Stomach smooth muscle (tissue), 2 donors: ENCODE results near the gene AP1G2.

Experiments
- H3K27ac ChIP-seq: one replicate; pipeline ENCODE4 v1.7.0; 2013; ENCODE audit warnings: mild to moderate bottlenecking, low read length, inconsistent platforms
- H3K27me3 ChIP-seq, 2 donors: one replicate each; pipeline ENCODE4 v1.7.0; 2013; ENCODE audit warnings: low read length in 2 of 2; ENCODE audit not compliant: insufficient read depth in 2 of 2, control insufficient read depth in 1 of 2
- H3K36me3 ChIP-seq, 2 donors: one replicate each; pipeline ENCODE4 v1.7.0; 2013; ENCODE audit warnings: low read length in 2 of 2; ENCODE audit not compliant: control insufficient read depth in 2 of 2, insufficient read depth in 2 of 2
- H3K4me1 ChIP-seq: one replicate; pipeline ENCODE4 v1.7.0; 2013; ENCODE audit warnings: low read length; ENCODE audit not compliant: control insufficient read depth, insufficient read depth
- H3K4me3 ChIP-seq, 2 donors: one replicate each; pipeline ENCODE4 v1.7.0; 2013; ENCODE audit warnings: low read length in 2 of 2
- H3K9ac ChIP-seq, 2 donors: one replicate each; pipeline ENCODE4 v1.7.0; 2013; ENCODE audit warnings: low read length in 2 of 2, mild to moderate bottlenecking in 1 of 2
- H3K9me3 ChIP-seq, 2 donors: one replicate each; pipeline ENCODE4 v1.7.0; 2013; ENCODE audit warnings: low read length in 2 of 2; ENCODE audit not compliant: control insufficient read depth in 2 of 2
- donor health status: healthy.
- donor health status: Pancreatic carcinoma.

AP1G2 gene

GRCh38 chr14:23533652-23534435, 33.7 kb downstream of the AP1G2 start:
- Histone ChIP-seq H3K4me3 (no peak overlapping the region), H3K27me3 (no peaks in the 10 kb centered on the region), H3K36me3 (no peaks in the 10 kb centered on the region), H3K9me3 (no peaks in the 10 kb centered on the region), H3K9ac (no peak overlapping the region), H3K4me1 (no peaks in the 10 kb centered on the region), H3K27ac (no peak overlapping the region)

DNA sequence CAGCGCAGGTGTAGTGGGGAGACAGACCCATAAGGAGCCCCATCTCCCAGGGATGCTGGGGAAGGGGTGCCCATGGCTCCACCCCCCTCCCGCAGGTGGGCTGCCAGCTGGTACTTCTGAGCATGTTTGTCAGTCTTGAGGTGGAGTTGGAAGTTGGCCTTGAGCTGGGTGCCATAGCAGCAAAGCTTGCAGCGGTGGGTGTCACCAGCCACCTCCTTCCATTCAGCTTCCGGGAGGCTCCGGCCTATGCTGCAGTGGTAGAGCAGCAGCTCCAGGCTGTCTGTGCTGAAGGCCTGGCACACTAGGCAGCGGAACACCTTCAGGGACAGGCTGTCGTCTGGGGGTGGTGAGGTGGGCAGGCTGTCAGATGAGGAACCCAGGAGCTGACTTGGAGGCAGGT, 34.9 kb downstream of the AP1G2 start:
- Histone ChIP-seq H3K36me3 (no peaks in the 10 kb centered on the region), H3K27ac (no peak overlapping the region), H3K9me3 (no peaks in the 10 kb centered on the region), H3K4me1 (no peaks in the 10 kb centered on the region), H3K4me3 (no peak overlapping the region), H3K9ac (no peak overlapping the region), H3K27me3 (no peaks in the 10 kb centered on the region)

DNA sequence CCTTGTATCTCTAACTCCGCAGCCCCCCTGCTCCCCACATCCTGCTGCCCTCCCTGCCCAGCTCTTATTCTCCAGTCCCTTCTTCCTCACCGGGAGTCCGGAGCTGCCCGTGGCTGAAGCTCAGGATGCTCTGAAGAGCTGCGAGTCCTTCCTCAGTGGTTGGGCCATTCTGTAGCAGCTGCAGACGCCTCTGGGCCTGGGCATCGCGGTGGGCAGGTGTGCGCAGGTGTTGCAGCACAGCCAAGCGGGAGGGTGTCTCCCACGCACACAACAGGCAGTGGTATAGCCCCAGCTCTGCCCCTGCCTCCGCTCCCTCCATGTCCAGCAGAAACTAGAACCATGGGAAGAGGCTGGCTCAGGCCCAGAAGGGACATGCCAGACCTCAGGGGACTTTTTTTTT, 36.2 kb downstream of the AP1G2 start:
- Histone ChIP-seq H3K4me3 (no peak overlapping the region), H3K9me3 (no peaks in the 10 kb centered on the region)

DNA sequence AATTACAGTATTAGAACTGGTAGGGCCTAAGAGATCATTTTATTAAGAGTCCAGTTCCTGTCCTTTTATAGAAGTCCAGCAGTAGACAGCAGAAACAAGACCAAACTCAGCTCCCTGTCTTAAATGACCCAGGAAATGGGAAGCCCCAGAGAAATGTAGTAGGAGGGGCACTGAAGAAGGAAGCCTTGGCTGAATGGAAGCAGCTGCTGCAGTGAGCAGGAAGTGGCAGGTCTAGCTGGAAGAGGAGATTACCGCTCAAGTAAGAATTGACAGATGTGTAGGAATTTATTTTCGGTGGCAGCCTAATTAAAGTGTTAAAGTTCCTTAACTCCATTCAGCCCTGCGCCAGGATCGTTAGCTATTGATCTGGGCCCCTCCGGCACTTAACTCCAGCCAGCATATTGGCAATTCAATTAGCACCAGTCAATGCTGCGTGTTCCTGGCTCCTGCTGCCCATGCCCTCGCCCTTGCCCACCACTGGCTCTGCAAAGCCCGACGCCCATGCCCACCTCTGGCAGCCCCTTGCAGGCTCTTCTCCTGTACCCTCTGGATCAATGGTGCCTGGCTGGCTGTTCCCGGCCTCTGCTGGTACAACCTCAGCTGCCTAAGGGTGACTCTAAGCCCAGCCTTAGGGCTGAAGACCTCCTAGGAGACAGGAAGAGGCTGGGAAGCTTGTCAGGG, 37.1 kb downstream of the AP1G2 start:
- Histone ChIP-seq H3K27ac (no peak overlapping the region), H3K27me3 (no peaks in the 10 kb centered on the region), H3K4me3 (no peak overlapping the region), H3K36me3 (no peaks in the 10 kb centered on the region), H3K9me3 (no peaks in the 10 kb centered on the region), H3K9ac (no peak overlapping the region), H3K4me1 (no peaks in the 10 kb centered on the region)

More for the DNA sequence above, 36.2 kb downstream of the AP1G2 start:
- H3K4me1 ChIP-seq = no peaks in the 10 kb centered on the region
- H3K27ac ChIP-seq = no peak overlapping the region
- H3K27me3 ChIP-seq = no peaks in the 10 kb centered on the region
- no peak overlapping the region for H3K9ac ChIP-seq
- no peaks in the 10 kb centered on the region for H3K36me3 ChIP-seq

DNA sequence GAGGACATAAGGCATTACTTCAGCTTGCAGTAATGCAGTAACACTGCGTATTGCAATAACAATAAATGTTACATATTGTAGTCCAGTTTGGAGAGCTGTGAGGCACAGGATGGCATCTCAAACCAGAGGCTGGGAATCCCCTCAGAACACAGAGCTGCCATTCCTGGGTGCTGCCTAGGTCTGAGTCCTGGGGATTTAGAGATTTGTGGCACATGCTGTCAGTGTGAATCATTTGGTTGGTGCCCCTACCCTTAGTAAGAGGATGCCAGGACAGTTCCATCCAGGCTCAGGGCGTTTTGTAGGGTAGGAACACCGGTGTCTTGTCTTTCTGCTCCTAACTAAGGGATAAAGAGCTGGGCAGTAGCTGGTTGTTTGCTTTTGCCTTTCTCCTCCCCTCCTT, 38.6 kb downstream of the AP1G2 start:
- Histone ChIP-seq H3K4me1 (no peaks in the 10 kb centered on the region), H3K27ac (no peak overlapping the region), H3K9ac (no peak overlapping the region), H3K4me3 (no peak overlapping the region), H3K36me3 (no peaks in the 10 kb centered on the region), H3K9me3 (no peaks in the 10 kb centered on the region), H3K27me3 (no peaks in the 10 kb centered on the region)

GRCh38 chr14:23528555-23528954, 39.0 kb downstream of the AP1G2 start:
- no peak overlapping the region for H3K9ac ChIP-seq
- no peaks in the 10 kb centered on the region for H3K36me3 ChIP-seq
- no peaks in the 10 kb centered on the region for H3K27me3 ChIP-seq
- H3K27ac ChIP-seq = no peak overlapping the region
- H3K4me3 ChIP-seq = no peak overlapping the region
- no peaks in the 10 kb centered on the region for H3K9me3 ChIP-seq
- H3K4me1 ChIP-seq = no peaks in the 10 kb centered on the region

GRCh38 chr14:23525611-23526010, 42.0 kb downstream of the AP1G2 start:
- no peaks in the 10 kb centered on the region for H3K36me3 ChIP-seq
- H3K4me3 ChIP-seq = no peak overlapping the region
- no peak overlapping the region for H3K27ac ChIP-seq
- H3K27me3 ChIP-seq = no peaks in the 10 kb centered on the region
- no peaks in the 10 kb centered on the region for H3K4me1 ChIP-seq
- no peaks in the 10 kb centered on the region for H3K9me3 ChIP-seq
- H3K9ac ChIP-seq = no peak overlapping the region

DNA sequence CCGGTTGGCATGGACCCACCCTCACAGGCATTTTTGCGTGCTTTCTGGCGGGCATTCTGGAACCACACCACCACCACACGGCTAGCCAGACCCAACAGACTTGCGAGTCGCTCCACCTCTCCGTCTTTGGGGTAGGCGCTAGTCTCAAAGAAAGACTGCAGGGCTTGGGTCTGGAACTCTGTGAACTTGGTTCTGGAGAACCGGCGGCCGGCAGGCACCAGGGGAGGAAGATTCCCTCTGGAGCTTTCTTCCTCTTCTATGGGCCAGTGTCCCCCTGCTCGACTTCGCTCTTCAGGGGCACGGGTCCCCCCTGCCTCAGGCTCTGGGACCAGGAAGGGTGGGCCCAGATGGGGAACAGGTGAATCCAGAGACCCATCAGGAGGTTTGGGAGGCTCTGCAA, 42.6 kb downstream of the AP1G2 start:
- no peak overlapping the region for H3K9ac ChIP-seq
- no peaks in the 10 kb centered on the region for H3K9me3 ChIP-seq
- no peaks in the 10 kb centered on the region for H3K36me3 ChIP-seq
- H3K27ac ChIP-seq = no peak overlapping the region
- no peaks in the 10 kb centered on the region for H3K27me3 ChIP-seq
- H3K4me1 ChIP-seq = no peaks in the 10 kb centered on the region
- H3K4me3 ChIP-seq = no peak overlapping the region

GRCh38 chr14:23523229-23524016, 44.2 kb downstream of the AP1G2 start:
- Histone ChIP-seq H3K27me3 (no peaks in the 10 kb centered on the region), H3K4me1 (no peaks in the 10 kb centered on the region), H3K36me3 (no peaks in the 10 kb centered on the region), H3K9me3 (no peaks in the 10 kb centered on the region), H3K27ac (no peak overlapping the region), H3K9ac (no peak overlapping the region), H3K4me3 (no peak overlapping the region)

DNA sequence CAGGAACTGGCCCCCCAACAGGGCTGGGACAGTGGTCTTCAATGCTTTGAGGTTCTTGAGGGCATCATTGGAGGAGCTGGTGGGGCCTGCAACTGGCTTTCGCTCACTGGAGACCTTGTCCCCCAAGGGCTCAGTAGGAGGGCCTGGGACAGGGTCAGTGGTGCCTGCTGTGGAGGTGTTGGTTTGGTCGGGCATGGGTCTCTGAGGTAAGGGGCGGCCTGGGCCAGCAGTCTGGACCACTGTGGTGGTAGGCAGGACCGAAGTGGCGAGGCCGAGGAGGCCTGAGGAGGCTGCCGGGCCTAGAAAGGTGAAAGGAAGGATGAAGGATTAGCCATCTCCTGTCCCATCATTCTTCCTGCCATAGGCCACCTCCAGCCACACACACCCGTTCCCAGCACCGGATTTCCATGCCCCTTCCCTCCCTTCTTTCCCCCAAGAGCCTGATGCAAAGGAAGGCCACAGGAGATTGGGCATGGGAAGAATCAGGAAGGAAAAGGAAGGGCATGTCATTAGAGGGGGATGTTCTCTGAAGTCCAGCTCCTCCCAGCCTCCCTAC, 44.9 kb downstream of the AP1G2 start:
- H3K27me3 ChIP-seq = no peaks in the 10 kb centered on the region
- no peaks in the 10 kb centered on the region for H3K4me1 ChIP-seq
- H3K27ac ChIP-seq = no peak overlapping the region
- H3K4me3 ChIP-seq = no peak overlapping the region
- H3K9ac ChIP-seq = no peak overlapping the region
- H3K9me3 ChIP-seq = no peaks in the 10 kb centered on the region
- H3K36me3 ChIP-seq = no peaks in the 10 kb centered on the region
